ENCODE results near the gene PDCD1. TPM values are rescaled to one million over a fixed set of nuclear protein-coding genes. Genes with fewer than 3 reads are reported as not detected.
A peak's percentile ranks its signal among the peaks of the same experiment; 100 is the strongest.

The PDCD1 gene
- total RNA-seq, 6 donors from 2014 or later = 0.49 to 4.2 (median 0.91) TPM; not detected in 1

DNA sequence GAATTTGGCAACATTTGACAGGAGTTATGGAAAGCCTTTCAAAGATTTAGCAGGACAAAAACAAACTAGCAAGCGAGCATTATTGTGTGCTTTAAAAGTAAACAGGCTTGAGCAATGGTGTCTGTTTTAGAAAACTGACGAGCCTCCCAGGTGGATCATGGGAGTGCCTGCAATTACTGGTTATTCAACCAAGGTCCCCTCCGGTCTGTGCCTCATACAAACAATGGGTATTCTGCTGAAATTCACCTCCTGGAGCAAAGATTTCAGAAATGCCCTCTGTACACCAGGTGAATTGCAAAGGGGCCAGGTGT, 33.2 kb upstream of the PDCD1 start:
- ATAC-seq (ENCODE audit: low FRiP score in 2 of 2) (no peak), DNase-seq (no peak)
- Histone ChIP-seq H3K4me1 (no peaks in the 10 kb centered on the region), H3K27ac (no peak overlapping the region), H3K36me3 (no peaks in the 10 kb centered on the region), H3K4me3 (no peak overlapping the region), H3K27me3 (no peaks in the 10 kb centered on the region), H3K9me3 (no peaks in the 10 kb centered on the region)
- TF ChIP-seq EP300 (IDR thresholded peaks at IDR 0.05) (no peak), POLR2AphosphoS5 (IDR thresholded peaks at IDR 0.05) (no peak), POLR2A (IDR thresholded peaks at IDR 0.05) (no peak)
- TF ChIP-seq, protein P1, sequence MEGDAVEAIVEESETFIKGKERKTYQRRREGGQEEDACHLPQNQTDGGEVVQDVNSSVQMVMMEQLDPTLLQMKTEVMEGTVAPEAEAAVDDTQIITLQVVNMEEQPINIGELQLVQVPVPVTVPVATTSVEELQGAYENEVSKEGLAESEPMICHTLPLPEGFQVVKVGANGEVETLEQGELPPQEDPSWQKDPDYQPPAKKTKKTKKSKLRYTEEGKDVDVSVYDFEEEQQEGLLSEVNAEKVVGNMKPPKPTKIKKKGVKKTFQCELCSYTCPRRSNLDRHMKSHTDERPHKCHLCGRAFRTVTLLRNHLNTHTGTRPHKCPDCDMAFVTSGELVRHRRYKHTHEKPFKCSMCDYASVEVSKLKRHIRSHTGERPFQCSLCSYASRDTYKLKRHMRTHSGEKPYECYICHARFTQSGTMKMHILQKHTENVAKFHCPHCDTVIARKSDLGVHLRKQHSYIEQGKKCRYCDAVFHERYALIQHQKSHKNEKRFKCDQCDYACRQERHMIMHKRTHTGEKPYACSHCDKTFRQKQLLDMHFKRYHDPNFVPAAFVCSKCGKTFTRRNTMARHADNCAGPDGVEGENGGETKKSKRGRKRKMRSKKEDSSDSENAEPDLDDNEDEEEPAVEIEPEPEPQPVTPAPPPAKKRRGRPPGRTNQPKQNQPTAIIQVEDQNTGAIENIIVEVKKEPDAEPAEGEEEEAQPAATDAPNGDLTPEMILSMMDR (IDR thresholded peaks at IDR 0.05) = no peak
- 79 to 92% methylated on average over 3 of the region's 3 CpGs for WGBS, 2 donors

DNA sequence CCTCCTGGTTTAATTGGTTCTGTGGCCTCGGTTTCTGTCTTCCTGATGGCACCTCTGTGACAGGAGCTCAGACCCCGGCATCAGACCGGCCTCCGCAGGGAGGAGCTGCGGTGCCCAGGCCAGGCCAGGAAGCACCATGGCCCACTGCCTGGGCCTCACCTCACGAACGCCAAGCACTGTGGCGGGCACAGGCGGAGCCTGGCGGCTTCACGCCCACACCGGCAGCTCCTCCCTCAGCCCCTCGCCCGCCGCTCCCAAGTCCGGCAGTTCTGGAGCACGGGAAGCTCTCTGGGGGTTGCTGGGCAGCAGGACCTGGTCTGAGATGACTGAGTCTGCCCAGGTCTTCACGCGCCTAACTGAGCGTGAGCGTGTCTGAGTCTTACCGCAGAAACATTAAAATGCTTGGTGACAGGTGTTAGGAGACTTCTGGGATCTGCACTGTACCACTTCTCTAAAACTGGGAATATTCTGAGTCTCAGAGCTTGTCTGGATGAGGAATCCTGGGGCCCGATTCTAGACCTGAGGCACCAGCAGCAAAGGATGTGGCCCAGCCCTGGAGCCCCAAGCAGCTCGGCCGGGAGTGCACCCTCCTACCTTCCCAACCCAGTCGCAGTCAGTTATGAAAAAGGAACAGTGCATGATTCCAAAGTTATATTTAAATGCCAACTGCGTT, 32.8 kb upstream of the PDCD1 start:
- Histone ChIP-seq H3K4me1 (no peaks in the 10 kb centered on the region), H3K36me3 (no peaks in the 10 kb centered on the region), H3K27me3 (no peaks in the 10 kb centered on the region), H3K9me3 (no peaks in the 10 kb centered on the region), H3K27ac (no peak overlapping the region), H3K4me3 (no peak overlapping the region)
- 90 to 92% methylated on average over 19 to 22 of the region's 27 CpGs for WGBS, 2 donors
- DNase-seq = peak in 1 of 2 donors; percentile 72
- no peak for ATAC-seq (ENCODE audit: low FRiP score in 2 of 2)
- TF ChIP-seq, protein P1 (IDR thresholded peaks at IDR 0.05) = no peak
- TF ChIP-seq EP300 (IDR thresholded peaks at IDR 0.05) (no peak), POLR2A (IDR thresholded peaks at IDR 0.05) (no peak), POLR2AphosphoS5 (IDR thresholded peaks at IDR 0.05) (no peak)

DNA sequence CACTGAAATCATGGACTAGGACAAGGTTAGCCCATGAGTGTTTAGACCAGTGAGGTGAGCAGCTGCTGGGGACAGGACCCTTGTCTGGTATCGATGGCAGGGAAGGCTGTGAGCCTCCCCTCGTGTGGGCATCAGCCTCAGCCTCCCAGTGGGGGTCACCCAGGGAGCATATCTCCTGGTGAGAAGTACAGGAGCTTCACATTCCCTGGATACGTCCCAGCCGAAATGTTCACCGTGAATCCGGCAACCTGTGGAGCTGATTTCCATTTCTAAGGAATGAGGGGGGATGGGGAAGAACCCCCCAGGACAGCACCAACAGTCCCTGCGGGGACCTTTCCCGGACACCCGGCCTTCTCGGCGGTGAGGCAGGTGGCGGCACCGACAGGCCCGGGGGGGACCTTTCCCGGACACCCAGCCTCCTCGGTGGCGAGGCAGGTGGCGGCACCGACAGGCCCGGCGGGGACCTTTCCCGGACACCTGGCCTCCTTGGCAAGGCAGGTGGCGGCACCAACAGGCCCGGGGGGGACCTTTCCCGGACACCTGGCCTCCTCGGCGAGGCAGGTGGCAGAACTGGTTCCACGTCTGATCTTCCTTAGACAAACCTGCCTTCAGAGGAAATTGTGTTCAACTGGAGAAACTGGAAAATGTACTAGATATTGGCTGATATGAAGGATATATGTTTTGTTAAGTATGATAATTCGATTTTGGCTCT, 32.0 kb upstream of the PDCD1 start:
- WGBS, 2 donors = 79 to 85% methylated on average over 21 to 29 of the region's 29 CpGs
- ATAC-seq (ENCODE audit: low FRiP score in 2 of 2) (no peak), DNase-seq (peak in 1 of 2 donors; percentile 59)
- Histone ChIP-seq H3K27ac (no peak overlapping the region), H3K4me1 (no peaks in the 10 kb centered on the region), H3K27me3 (no peaks in the 10 kb centered on the region), H3K4me3 (no peak overlapping the region), H3K9me3 (no peaks in the 10 kb centered on the region), H3K36me3 (no peaks in the 10 kb centered on the region)
- TF ChIP-seq POLR2A (IDR thresholded peaks at IDR 0.05) (no peak), POLR2AphosphoS5 (IDR thresholded peaks at IDR 0.05) (no peak), EP300 (IDR thresholded peaks at IDR 0.05) (no peak)
- TF ChIP-seq, protein P1 (IDR thresholded peaks at IDR 0.05) = no peak

DNA sequence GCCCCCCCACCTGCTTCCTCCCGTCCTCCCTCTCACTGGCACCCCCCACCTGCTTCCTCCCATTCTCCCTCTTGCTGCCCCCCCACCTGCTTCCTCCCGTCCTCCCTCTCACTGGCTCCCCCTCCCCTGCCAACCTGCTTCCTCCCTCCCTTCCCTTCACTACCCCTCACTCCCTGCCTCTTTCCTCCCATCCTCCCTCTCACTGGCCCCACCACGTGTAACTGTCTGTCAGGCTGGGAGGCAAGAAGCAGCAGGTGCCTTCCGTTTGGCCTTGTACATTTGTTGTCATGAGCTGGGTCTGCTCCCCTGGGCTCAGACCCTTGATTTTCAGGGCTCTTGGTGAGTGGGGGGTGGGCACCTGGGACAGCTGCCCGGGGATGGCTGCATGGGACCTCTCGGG, 29.9 kb upstream of the PDCD1 start:
- DNase-seq = no peak
- no peak for TF ChIP-seq POLR2AphosphoS5 (IDR thresholded peaks at IDR 0.05)
- no peak for TF ChIP-seq EP300 (IDR thresholded peaks at IDR 0.05)
- no peak for TF ChIP-seq POLR2A (IDR thresholded peaks at IDR 0.05)
- TF ChIP-seq, protein P1 (IDR thresholded peaks at IDR 0.05) = no peak
- H3K36me3 ChIP-seq = no peaks in the 10 kb centered on the region
- H3K4me3 ChIP-seq = no peak overlapping the region
- H3K9me3 ChIP-seq = no peaks in the 10 kb centered on the region
- no peaks in the 10 kb centered on the region for H3K4me1 ChIP-seq
- WGBS, 2 donors = 46 to 59% methylated on average over 4 to 5 of the region's 6 CpGs
- H3K27ac ChIP-seq = no peak overlapping the region
- no peaks in the 10 kb centered on the region for H3K27me3 ChIP-seq
- no peak for ATAC-seq (ENCODE audit: low FRiP score in 2 of 2)

All from upper lobe of left lung (tissue), 6 donors.